Stomach smooth muscle (tissue), 2 donors: ENCODE data around the gene GREB1.

Source experiments
- H3K27ac ChIP-seq: one replicate; pipeline ENCODE4 v1.7.0; 2013; ENCODE audit warnings: mild to moderate bottlenecking, low read length, inconsistent platforms
- H3K27me3 ChIP-seq, 2 donors: one replicate each; pipeline ENCODE4 v1.7.0; 2013; ENCODE audit warnings: low read length in 2 of 2; ENCODE audit not compliant: insufficient read depth in 2 of 2, control insufficient read depth in 1 of 2
- H3K36me3 ChIP-seq, 2 donors: one replicate each; pipeline ENCODE4 v1.7.0; 2013; ENCODE audit warnings: low read length in 2 of 2; ENCODE audit not compliant: control insufficient read depth in 2 of 2, insufficient read depth in 2 of 2
- H3K4me1 ChIP-seq: one replicate; pipeline ENCODE4 v1.7.0; 2013; ENCODE audit warnings: low read length; ENCODE audit not compliant: control insufficient read depth, insufficient read depth
- H3K4me3 ChIP-seq, 2 donors: one replicate each; pipeline ENCODE4 v1.7.0; 2013; ENCODE audit warnings: low read length in 2 of 2
- H3K9ac ChIP-seq, 2 donors: one replicate each; pipeline ENCODE4 v1.7.0; 2013; ENCODE audit warnings: low read length in 2 of 2, mild to moderate bottlenecking in 1 of 2
- H3K9me3 ChIP-seq, 2 donors: one replicate each; pipeline ENCODE4 v1.7.0; 2013; ENCODE audit warnings: low read length in 2 of 2; ENCODE audit not compliant: control insufficient read depth in 2 of 2
- donor health status: healthy.
- donor health status: Pancreatic carcinoma.

Gene GREB1

DNA sequence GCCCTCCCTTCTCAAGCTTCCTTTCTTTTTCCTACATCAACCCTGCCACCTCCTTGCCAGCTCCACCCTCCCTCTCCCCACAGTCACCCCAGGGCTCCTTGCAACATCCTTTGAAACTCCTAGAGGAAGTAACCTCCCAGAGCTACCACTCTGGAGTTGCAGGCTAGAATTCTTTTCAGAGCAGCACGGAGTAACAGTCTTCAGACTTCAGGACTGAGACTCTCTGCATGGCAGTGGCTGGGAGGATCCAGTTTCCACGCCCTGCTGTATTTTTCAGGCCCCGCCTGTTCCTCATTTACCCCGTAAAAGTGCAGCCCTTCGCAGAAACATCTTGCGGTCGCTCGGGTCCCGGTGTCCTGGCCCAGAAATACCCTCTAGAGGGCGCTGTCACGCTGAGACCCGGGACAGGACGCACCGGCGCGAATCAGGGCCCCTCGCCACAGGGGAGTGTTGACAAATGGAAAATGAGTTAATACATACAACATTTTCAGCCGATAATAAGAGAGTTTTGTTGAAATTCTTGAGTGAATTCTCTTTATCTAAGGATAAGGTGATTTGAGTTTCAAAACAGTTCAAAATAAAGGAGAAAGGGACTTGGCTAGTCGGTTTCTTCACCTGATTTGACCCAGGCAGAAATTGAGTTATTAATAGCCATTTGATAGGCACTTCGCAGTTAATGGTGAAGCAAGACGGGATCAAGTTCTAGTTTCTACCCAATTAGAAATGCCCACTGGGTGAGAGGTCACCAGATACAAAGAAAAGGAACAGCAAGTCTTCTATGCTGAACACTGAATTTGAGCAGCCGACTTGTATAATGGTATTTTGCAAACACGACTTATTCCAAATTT lies 154.6 kb downstream of the GREB1 start:
- H3K27ac ChIP-seq: no peak overlapping the region
- H3K27me3 ChIP-seq: peaks cover 0 to 3% of the 10 kb centered on the region in 2 donors
- H3K9me3 ChIP-seq: no peaks in the 10 kb centered on the region
- H3K36me3 ChIP-seq: no peaks in the 10 kb centered on the region
- peak overlapping the region in 1 of 2 donors; percentile 36 for H3K9ac ChIP-seq
- H3K4me3 ChIP-seq: peak overlapping the region; percentile 55 to 67
- peaks cover 18% of the 10 kb centered on the region for H3K4me1 ChIP-seq

DNA sequence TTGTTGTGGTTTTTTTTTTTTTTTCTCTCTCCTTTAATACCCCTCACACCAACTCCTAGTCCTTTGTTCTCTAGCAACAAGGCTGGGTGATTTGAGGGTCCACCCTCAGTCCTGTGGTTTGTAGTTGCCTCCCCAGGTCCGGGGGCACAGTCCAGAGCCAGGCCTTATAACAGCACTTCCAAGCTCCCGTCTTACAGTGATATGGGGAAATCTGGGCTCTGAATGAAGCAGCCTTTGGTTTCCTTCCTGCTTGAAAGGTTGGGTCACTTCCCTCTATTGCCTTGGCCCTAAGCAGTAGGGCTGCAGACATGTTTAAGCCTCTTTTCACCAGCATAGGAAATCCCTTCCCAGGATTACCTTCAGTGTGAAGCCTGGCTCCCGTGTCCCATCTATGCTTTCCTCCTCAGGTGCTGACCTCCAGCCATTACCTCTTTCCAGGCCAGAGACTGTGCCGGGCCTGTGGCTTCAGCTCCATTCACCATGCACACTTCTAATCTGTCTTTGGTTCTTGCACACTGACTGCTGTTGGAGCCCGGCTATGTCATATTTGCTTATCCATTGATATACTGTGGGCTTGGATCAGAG lies 157.3 kb downstream of the GREB1 start:
- Histone ChIP-seq H3K4me3 (no peak overlapping the region), H3K9me3 (no peaks in the 10 kb centered on the region), H3K27ac (no peak overlapping the region), H3K36me3 (no peaks in the 10 kb centered on the region), H3K9ac (no peak overlapping the region), H3K27me3 (no peaks in the 10 kb centered on the region), H3K4me1 (peaks cover 18% of the 10 kb centered on the region)
